Muscle of leg (tissue), 11 donors: ENCODE results near the gene LGALS1. TPM values are rescaled to one million over a fixed set of nuclear protein-coding genes. Genes with fewer than 3 reads are reported as not detected.
A peak's percentile ranks its signal among the peaks of the same experiment; 100 is the strongest.
"Not testable (repeated sequence)": the region's sequence is repeated elsewhere in the genome, so short reads cannot be mapped to it uniquely, and the experiment has no call there.

Experiments
- DNase-seq: peaks from one replicate; pipeline ENCODE4 v3.0.0; 2013
- H3K27ac ChIP-seq: one replicate; pipeline ENCODE4 v1.5.1; 2013; ENCODE audit warnings: mild to moderate bottlenecking, low read length, control low read depth
- H3K27me3 ChIP-seq: one replicate; pipeline ENCODE4 v1.6.1; 2013; ENCODE audit warnings: low read length; ENCODE audit not compliant: control insufficient read depth, insufficient read depth
- H3K36me3 ChIP-seq: one replicate; pipeline ENCODE4 v1.6.1; 2013; ENCODE audit warnings: low read length; ENCODE audit not compliant: control insufficient read depth, insufficient read depth
- H3K4me1 ChIP-seq: one replicate; pipeline ENCODE4 v1.6.1; 2013; ENCODE audit warnings: low read length; ENCODE audit not compliant: control insufficient read depth, insufficient read depth
- H3K4me3 ChIP-seq: one replicate; pipeline ENCODE4 v1.5.1; 2013; ENCODE audit warnings: low read length, control low read depth
- H3K9me3 ChIP-seq: replicated peaks from 2 replicates; pipeline ENCODE4 v1.6.1; 2013; ENCODE audit warnings: low read depth, low read length; ENCODE audit not compliant: control insufficient read depth
- WGBS: methylation state at CpG from one replicate; pipeline ENCODE4 v1.1.5; 2013; ENCODE audit warnings: missing lambda C conversion rate; ENCODE audit not compliant: insufficient coverage; 5-methylcytosine and 5-hydroxymethylcytosine counted together
- polyA plus RNA-seq, 8 donors: library from polyadenylated mRNA; unstranded; fragments of 120-200 nt; gene quantifications; one replicate each; pipeline versions ENCODE4 v1.2.1 to v1.2.3, GENCODE V29; 2013; ENCODE audit warnings: inconsistent platforms in 1 of 8, low replicate concordance in 1 of 8; ENCODE audit not compliant: insufficient read length in 8 of 8, insufficient read depth in 1 of 8
- total RNA-seq: library from RNA; stranded (reverse); fragments of 120-200 nt; gene quantifications from one replicate; pipeline ENCODE4 v1.2.4, GENCODE V29; 2013

Gene LGALS1
- total and polyA plus RNA-seq, 9 donors, result 1,526 to 2,864 (median 2,103) TPM

DNA sequence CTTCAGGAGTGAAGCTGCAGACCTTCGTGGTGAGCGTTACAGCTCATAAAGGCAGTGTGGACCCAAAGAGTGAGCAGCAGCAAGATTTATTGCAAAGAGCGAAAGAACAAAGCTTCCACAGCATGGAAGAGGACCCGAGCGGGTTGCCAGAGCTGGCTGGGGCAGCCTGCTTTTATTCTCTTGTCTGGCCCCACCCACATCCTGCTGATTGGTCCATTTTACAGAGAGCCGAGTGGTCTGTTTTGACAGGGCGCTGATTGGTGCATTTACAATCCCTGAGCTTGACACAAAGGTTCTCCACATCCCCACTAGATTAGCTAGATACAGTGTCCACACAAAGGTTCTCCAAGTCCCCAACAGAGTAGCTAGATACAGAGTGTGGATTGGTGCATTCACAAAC is 41.8 kb downstream of the LGALS1 start:
- not testable (repeated sequence) for H3K9me3 ChIP-seq, DNase-seq, H3K4me1 ChIP-seq, H3K27ac ChIP-seq, H3K36me3 ChIP-seq, H3K4me3 ChIP-seq, H3K27me3 ChIP-seq
- WGBS, result 88% methylated on average over 3 of the region's 7 CpGs

GRCh38 chr22:37717746-37718305 is 42.4 kb downstream of the LGALS1 start:
- not testable (repeated sequence) for H3K27me3 ChIP-seq, H3K36me3 ChIP-seq, H3K4me3 ChIP-seq, DNase-seq, H3K9me3 ChIP-seq, H3K27ac ChIP-seq, H3K4me1 ChIP-seq
- 89% methylated on average over 35 of the region's 38 CpGs for WGBS

GRCh38 chr22:37725551-37726240 is 50.3 kb downstream of the LGALS1 start:
- WGBS, result 94% methylated on average over 21 of the region's 25 CpGs
- H3K4me1 ChIP-seq, result peaks cover 5% of the 10 kb centered on the region
- DNase-seq, result no peak
- no peak overlapping the region for H3K4me3 ChIP-seq
- no peaks in the 10 kb centered on the region for H3K9me3 ChIP-seq
- H3K27ac ChIP-seq, result no peak overlapping the region
- H3K36me3 ChIP-seq, result peaks cover 5% of the 10 kb centered on the region
- no peaks in the 10 kb centered on the region for H3K27me3 ChIP-seq

DNA sequence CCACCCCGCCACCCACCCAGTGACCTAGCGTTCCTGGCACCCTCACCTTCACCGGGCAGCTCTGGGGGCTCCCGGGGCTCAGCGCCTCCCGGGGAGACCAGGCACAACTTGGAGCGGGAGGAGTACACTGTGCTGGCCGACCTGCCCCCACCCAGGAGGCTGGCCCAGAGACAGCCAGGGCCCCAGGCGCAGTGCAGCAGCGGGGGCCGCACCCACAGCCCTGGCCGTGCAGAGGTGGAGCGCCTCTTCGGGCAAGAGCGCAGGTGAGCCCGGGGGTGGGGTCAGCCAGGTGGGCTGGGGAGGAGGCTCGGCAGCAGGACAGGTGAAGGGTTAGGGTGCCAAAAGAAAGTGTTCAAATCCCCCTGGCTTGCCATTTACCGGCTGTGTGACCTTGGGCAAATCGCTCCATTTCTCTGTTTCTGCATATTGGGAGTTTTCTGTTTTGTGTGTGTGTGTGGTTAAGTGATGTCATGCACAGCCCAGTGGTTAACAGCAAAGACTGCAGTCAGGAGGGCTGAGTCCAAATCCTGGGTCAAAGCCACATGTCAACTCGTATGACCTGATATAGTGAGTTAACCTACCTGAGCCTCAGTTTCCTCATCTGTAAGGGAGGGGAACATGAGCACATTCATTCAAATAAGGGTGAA is 50.9 kb downstream of the LGALS1 start:
- Histone ChIP-seq H3K27me3 (no peaks in the 10 kb centered on the region), H3K4me1 (peaks cover 5% of the 10 kb centered on the region), H3K4me3 (no peak overlapping the region), H3K36me3 (peaks cover 5% of the 10 kb centered on the region), H3K9me3 (no peaks in the 10 kb centered on the region), H3K27ac (no peak overlapping the region)
- DNase-seq, result no peak
- WGBS, result 90% methylated on average over 17 of the region's 20 CpGs

DNA sequence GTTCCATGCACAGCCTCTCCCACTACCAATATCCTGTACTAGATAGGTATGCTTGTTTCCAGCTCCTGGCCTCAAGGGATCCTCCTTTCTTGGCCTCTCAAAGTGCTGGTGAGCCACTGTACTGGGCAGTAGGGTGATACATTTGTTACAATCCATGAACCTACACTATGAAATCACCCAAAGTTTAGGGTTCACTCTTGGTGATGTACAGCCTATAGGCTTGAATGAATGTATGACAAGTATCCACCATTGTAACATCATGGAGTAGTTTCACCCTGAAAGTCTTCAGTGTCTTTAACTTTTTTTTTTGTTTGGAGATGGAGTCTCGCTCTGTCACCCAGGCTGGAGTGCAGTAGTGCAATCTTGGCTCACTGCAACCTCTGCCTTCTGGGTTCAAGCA is 53.2 kb downstream of the LGALS1 start:
- Histone ChIP-seq H3K9me3 (no peaks in the 10 kb centered on the region), H3K4me1 (peaks cover 5% of the 10 kb centered on the region), H3K4me3 (no peak overlapping the region), H3K27me3 (no peaks in the 10 kb centered on the region), H3K36me3 (peaks cover 5% of the 10 kb centered on the region), H3K27ac (peak overlapping the region; percentile 71)
- WGBS, result no CpG with 5 or more reads among the region's 1 CpG
- no peak for DNase-seq

Other genes with a start within 250 kb of the LGALS1 start
- 0.35 TPM for gene ELFN2, start 248.2 kb upstream of the LGALS1 start, total RNA-seq
- gene ELFN2, start 248.2 kb upstream of the LGALS1 start, polyA plus RNA-seq, result 1 to 10 TPM in 5 of 8 donors, under 1 TPM in 3; 0.67 to 2.2 (median 1.3) TPM
- 5.2 TPM for gene MFNG, start 189.3 kb upstream of the LGALS1 start, total RNA-seq
- 1 to 10 TPM; 5.0 to 10.0 (median 6.2) TPM for gene MFNG, start 189.3 kb upstream of the LGALS1 start, polyA plus RNA-seq
- 7.8 TPM for gene CARD10, start 156.2 kb upstream of the LGALS1 start, total RNA-seq
- 10 to 100 TPM; 12.1 to 19.3 (median 14.4) TPM for gene CARD10, start 156.2 kb upstream of the LGALS1 start, polyA plus RNA-seq
- 14.9 TPM for gene CDC42EP1, start 115.2 kb upstream of the LGALS1 start, total RNA-seq
- 10 to 100 TPM; 40.3 to 53.9 (median 50.5) TPM for gene CDC42EP1, start 115.2 kb upstream of the LGALS1 start, polyA plus RNA-seq
- gene LGALS2, start 95.5 kb upstream of the LGALS1 start, total RNA-seq, result 0.22 TPM
- 1 to 10 TPM in 2 of 8 donors, under 1 TPM in 6; 0.33 to 7.7 (median 0.54) TPM for gene LGALS2, start 95.5 kb upstream of the LGALS1 start, polyA plus RNA-seq
- gene GGA1, start 66.8 kb upstream of the LGALS1 start, total RNA-seq, result 29.5 TPM
- 10 to 100 TPM; 27.4 to 46.8 (median 37.6) TPM for gene GGA1, start 66.8 kb upstream of the LGALS1 start, polyA plus RNA-seq
- 5.2 TPM for gene SH3BP1, start 36.0 kb upstream of the LGALS1 start, total RNA-seq
- gene SH3BP1, start 36.0 kb upstream of the LGALS1 start, polyA plus RNA-seq, result 10 to 100 TPM in 4 of 8 donors, 1 to 10 TPM in 4; 6.7 to 13.7 (median 9.4) TPM
- 10.8 TPM for gene PDXP, start 16.9 kb upstream of the LGALS1 start, total RNA-seq
- gene PDXP, start 16.9 kb upstream of the LGALS1 start, polyA plus RNA-seq, result 10 to 100 TPM; 12.5 to 17.8 (median 15.4) TPM
- gene NOL12, start 10.7 kb downstream of the LGALS1 start, total RNA-seq, result 16.2 TPM
- gene NOL12, start 10.7 kb downstream of the LGALS1 start, polyA plus RNA-seq, result 10 to 100 TPM; 15.8 to 18.5 (median 17.8) TPM
- 36.4 TPM for gene TRIOBP, start 21.4 kb downstream of the LGALS1 start, total RNA-seq
- 10 to 100 TPM; 39.5 to 61.5 (median 53.4) TPM for gene TRIOBP, start 21.4 kb downstream of the LGALS1 start, polyA plus RNA-seq
- 7.4 TPM for gene GCAT, start 132.3 kb downstream of the LGALS1 start, total RNA-seq
- gene GCAT, start 132.3 kb downstream of the LGALS1 start, polyA plus RNA-seq, result 1 to 10 TPM; 4.4 to 8.3 (median 6.5) TPM
- gene GALR3, start 147.7 kb downstream of the LGALS1 start, total RNA-seq, result not detected
- gene GALR3, start 147.7 kb downstream of the LGALS1 start, polyA plus RNA-seq, result under 1 TPM in 3 of 8 donors, not detected in 5; 0.09 to 0.14 (median 0.10) TPM
- 9.8 TPM for gene ANKRD54, start 168.7 kb downstream of the LGALS1 start, total RNA-seq
- 10 to 100 TPM; 10.0 to 15.4 (median 11.7) TPM for gene ANKRD54, start 168.7 kb downstream of the LGALS1 start, polyA plus RNA-seq
- gene EIF3L, start 173.8 kb downstream of the LGALS1 start, total RNA-seq, result 1,312 TPM
- gene EIF3L, start 173.8 kb downstream of the LGALS1 start, polyA plus RNA-seq, result 1,000 to 10,000 TPM; 1,056 to 1,352 (median 1,211) TPM
- gene MICALL1, start 230.7 kb downstream of the LGALS1 start, total RNA-seq, result 21.7 TPM
- 10 to 100 TPM; 35.8 to 73.8 (median 51.1) TPM for gene MICALL1, start 230.7 kb downstream of the LGALS1 start, polyA plus RNA-seq